IMR-90 (cell line): ENCODE data around the gene IRS2. TPM values are rescaled to one million over a fixed set of nuclear protein-coding genes. Genes with fewer than 3 reads are reported as not detected.

Experiments used
- ATAC-seq: fragments of 200-7000 bp; cut with Tn5 transposase; 2 replicates; pipeline ENCODE4 v1.9.1; 2020; ENCODE audit warnings: low read depth, mild to moderate bottlenecking, moderate library complexity
- BruUV-seq: library from RNA; stranded (reverse); fragments of 400-500 nt; replicated peaks from 2 replicates; lab custom pipeline; 2021; lab: Mats Ljungman, UMichigan
- CTCF ChIA-PET: fragments of 300-600 bp; formaldehyde crosslinking; extraction: SDS; loops from one replicate; lab custom pipeline; 2021; ENCODE audit warnings: antibody characterized with exemption; lab: Yijun Ruan, JAX
- POLR2A ChIA-PET: fragments of 300-600 bp; sonication (Branson Sonifier 250); formaldehyde crosslinking; loops from one replicate; lab custom pipeline; 2022; ENCODE audit warnings: antibody characterized with exemption; ENCODE audit not compliant: unreplicated experiment; lab: Charles Lee
- DNase-seq: peaks from one replicate; pipeline ENCODE4 v3.0.0; 2013
- H2AFZ ChIP-seq: replicated peaks from 2 replicates; pipeline ENCODE3; 2013; ENCODE audit warnings: low read length, mild to moderate bottlenecking; ENCODE audit not compliant: poor library complexity
- H2AK5ac ChIP-seq: 2 replicates; pipeline ENCODE4 v1.6.1; 2013; ENCODE audit warnings: low read depth, low read length, inconsistent platforms
- H2AK9ac ChIP-seq: replicated peaks from 2 replicates; pipeline ENCODE3; 2013; ENCODE audit warnings: mild to moderate bottlenecking, low read depth, low read length, moderate library complexity; ENCODE audit not compliant: poor library complexity
- H2BK120ac ChIP-seq: 2 replicates; pipeline ENCODE4 v1.6.1; 2013; ENCODE audit warnings: low read depth, low read length, inconsistent platforms
- H2BK15ac ChIP-seq: 3 replicates; pipeline ENCODE4 v1.6.1; 2013; ENCODE audit warnings: low read depth, low read length, inconsistent platforms
- H2BK20ac ChIP-seq: 2 replicates; pipeline ENCODE4 v1.6.1; 2013; ENCODE audit warnings: low read depth, mild to moderate bottlenecking, inconsistent platforms, low read length, moderate library complexity
- H2BK5ac ChIP-seq: 2 replicates; pipeline ENCODE4 v1.6.1; 2013; ENCODE audit warnings: mild to moderate bottlenecking, low read depth, low read length, inconsistent platforms; ENCODE audit not compliant: poor library complexity, severe bottlenecking
- H3K14ac ChIP-seq: replicated peaks from 2 replicates; pipeline ENCODE4 v1.6.1; 2013; ENCODE audit warnings: low read depth, low read length, inconsistent platforms
- H3K18ac ChIP-seq: 2 replicates; pipeline ENCODE4 v1.6.1; 2013; ENCODE audit warnings: low read depth, low read length, control low read depth
- H3K23ac ChIP-seq: 2 replicates; pipeline ENCODE4 v1.6.1; 2013; ENCODE audit warnings: low read depth, low read length, inconsistent platforms
- H3K27ac ChIP-seq: 2 replicates; pipeline ENCODE4 v1.5.1; 2013; ENCODE audit warnings: mild to moderate bottlenecking, control low read depth, low read length; ENCODE audit not compliant: insufficient read depth
- H3K27me3 ChIP-seq: 2 replicates; pipeline ENCODE4 v1.6.1; 2013; ENCODE audit warnings: low read length; ENCODE audit not compliant: control insufficient read depth, insufficient read depth
- H3K36me3 ChIP-seq: 2 replicates; pipeline ENCODE4 v1.6.1; 2013; ENCODE audit warnings: low read length, mixed read lengths; ENCODE audit not compliant: control insufficient read depth, insufficient read depth
- H3K4ac ChIP-seq: 2 replicates; pipeline ENCODE4 v1.6.1; 2013; ENCODE audit warnings: low read depth, low read length, inconsistent platforms
- H3K4me1 ChIP-seq: 2 replicates; pipeline ENCODE4 v1.6.1; 2013; ENCODE audit warnings: low read length, mixed read lengths; ENCODE audit not compliant: control insufficient read depth, insufficient read depth
- H3K4me2 ChIP-seq: 2 replicates; pipeline ENCODE4 v1.6.1; 2013; ENCODE audit warnings: low read depth, mild to moderate bottlenecking, control low read depth, low read length, moderate library complexity
- H3K4me3 ChIP-seq: 2 replicates; pipeline ENCODE4 v1.5.1; 2013; ENCODE audit warnings: low read depth, mild to moderate bottlenecking, control low read depth, low read length, moderate library complexity; ENCODE audit not compliant: insufficient read depth
- H3K56ac ChIP-seq: 2 replicates; pipeline ENCODE4 v1.6.1; 2013; ENCODE audit warnings: low read length, inconsistent platforms; ENCODE audit not compliant: insufficient read depth; ENCODE audit errors: extremely low read depth
- H3K79me1 ChIP-seq, 2 experiments: 2 replicates each; pipeline ENCODE4 v1.6.1; 2013; ENCODE audit warnings: low read length in 2 of 2, inconsistent platforms in 1 of 2, low read depth in 1 of 2
- H3K9ac ChIP-seq: 2 replicates; pipeline ENCODE4 v1.6.1; 2013; ENCODE audit warnings: low read depth, low read length, control low read depth
- H3K9me1 ChIP-seq: 2 replicates; pipeline ENCODE4 v1.6.1; 2013; ENCODE audit warnings: low read length, inconsistent platforms; ENCODE audit not compliant: insufficient read depth
- H3K9me3 ChIP-seq: 2 replicates; pipeline ENCODE4 v1.6.1; 2013; ENCODE audit warnings: low read length; ENCODE audit not compliant: control insufficient read depth, insufficient read depth
- H4K20me1 ChIP-seq: 2 replicates; pipeline ENCODE4 v1.6.1; 2013; ENCODE audit warnings: low read length, inconsistent platforms; ENCODE audit not compliant: insufficient read depth
- H4K5ac ChIP-seq: 2 replicates; pipeline ENCODE4 v1.6.1; 2013; ENCODE audit warnings: mild to moderate bottlenecking, low read depth, low read length, control low read depth
- H4K8ac ChIP-seq, 2 experiments: 2 replicates each; pipeline ENCODE4 v1.6.1; 2013; ENCODE audit warnings: low read depth in 2 of 2, low read length in 2 of 2, control low read depth in 1 of 2, inconsistent platforms in 1 of 2
- H4K91ac ChIP-seq: 2 replicates; pipeline ENCODE4 v1.6.1; 2013; ENCODE audit warnings: low read depth, low read length, inconsistent platforms; ENCODE audit not compliant: insufficient read depth
- MXI1 ChIP-seq: IDR thresholded peaks from 2 replicates; pipeline ENCODE4 v1.6.1; 2012; ENCODE audit warnings: low read depth, mild to moderate bottlenecking, low read length, moderate library complexity, borderline replicate concordance
- RAD21 ChIP-seq: IDR thresholded peaks from 2 replicates; pipeline ENCODE4 v1.6.1; 2012; ENCODE audit warnings: low read length, improper control_type of control experiment
- RFX5 ChIP-seq: IDR thresholded peaks from 2 replicates; pipeline ENCODE4 v1.8.0; 2012; ENCODE audit warnings: low read depth, mild to moderate bottlenecking, low read length, moderate library complexity
- USF2 ChIP-seq: fragments of 150-350 bp; IDR thresholded peaks from 2 replicates; pipeline ENCODE4 v1.6.1; 2017; ENCODE audit warnings: mild to moderate bottlenecking, antibody characterized with exemption, low read length, low read depth
- WGBS, 2 experiments: methylation state at CpG; one replicate each; pipeline versions ENCODE4 v1.1.5 to v1.1.7; 2013; ENCODE audit warnings: missing lambda C conversion rate in 2 of 2; ENCODE audit not compliant: insufficient read length in 1 of 2; ENCODE audit errors: extremely low coverage in 2 of 2; 5-methylcytosine and 5-hydroxymethylcytosine counted together
- dilution Hi-C: fragments of 300-500 bp; cut with HindIII; formaldehyde crosslinking; loops from one replicate; pipeline ENCODE4 v1.14.3; 2018; ENCODE audit warnings: low sequenced_read_pairs; ENCODE audit not compliant: unreplicated experiment
- in situ Hi-C: fragments of 300-500 bp; cut with MboI; formaldehyde crosslinking; loops from 3 replicates; pipeline ENCODE4 v1.14.3; 2019; ENCODE audit warnings: low sequenced_read_pairs, inconsistent platforms, mixed read lengths
- intact Hi-C: fragments of 100-400 bp; cut with micrococcal nuclease; formaldehyde crosslinking; loops from 2 replicates; pipeline ENCODE4 v1.10.0; 2022
- polyA plus RNA-seq, 3 experiments: library from polyadenylated mRNA; depleted of rRNA; stranded (reverse); fragments of >200 nt; gene quantifications; 2 replicates each; pipeline ENCODE4 v1.2.3, GENCODE V29; 2012; ENCODE audit warnings: low replicate concordance in 1 of 3
- total RNA-seq: library from RNA; depleted of rRNA; stranded (reverse); fragments of >200 nt; gene quantifications from 2 replicates; pipeline ENCODE4 v1.2.3, GENCODE V29; 2012

The IRS2 gene
- total and polyA plus RNA-seq, 2 of the 4 experiments (the other 2 are of a cell fraction): 0.36 to 1.4 TPM

- POLR2A ChIA-PET: no interaction called here
- Histone ChIP-seq H3K4me3 (no peak overlapping the region), H3K36me3 (no peaks in the 10 kb centered on the region), H3K79me1 (no peaks in the 10 kb centered on the region), H3K27ac (no peak overlapping the region), H2AK9ac (no peak overlapping the region), H4K20me1 (no peaks in the 10 kb centered on the region; the same call in 1 of the 2 replicates), H4K5ac (no peak overlapping the region), H3K18ac (no peak overlapping the region), H2BK5ac (no peak overlapping the region), H2BK15ac (no peak overlapping the region), H2BK20ac (no peak overlapping the region), H3K56ac (no peak overlapping the region), H3K9me1 (no peaks in the 10 kb centered on the region), H3K23ac (no peak overlapping the region), H2BK120ac (no peak overlapping the region), H3K9ac (no peak overlapping the region), H4K8ac (no peak overlapping the region), H3K14ac (no peak overlapping the region), H4K91ac (no peak overlapping the region), H3K4me2 (no peak overlapping the region), H3K9me3 (no peaks in the 10 kb centered on the region; the same call in 1 of the 2 replicates), H3K4me1 (no peaks in the 10 kb centered on the region), H2AFZ (no peak overlapping the region), H3K4ac (no peak overlapping the region), H2AK5ac (no peak overlapping the region), H3K27me3 (peaks cover 30% of the 10 kb centered on the region)
- intact Hi-C loops: no loop called here
- DNase-seq: no peak
- in situ Hi-C loops: no loop called here
- dilution Hi-C loops: no loop called here
- ATAC-seq: no peak
- CTCF ChIA-PET: interaction anchor here (0.7 kb wide), 1 partner anchor 409 kb away, joined by 3 read pairs; no protein-coding TSS in a partner anchor
- TF ChIP-seq RAD21 (no peak), MXI1 (no peak), USF2 (no peak), RFX5 (no peak)
- BruUV-seq: no TSS peak
- 75% methylated on average over 7 of the region's 15 CpGs; no CpG with 5 or more reads in 1 of the 2 experiments for WGBS, 2 experiments
These were observed 79.2 kb downstream of the IRS2 start for GRCh38 chr13:109707044-109707741.
